Fibroblast of peridontal ligament (primary cell): ENCODE data around the gene S1PR1.
A peak's percentile ranks its signal among the peaks of the same experiment; 100 is the strongest.

Source experiments
- DNase-seq: peaks from one replicate; pipeline ENCODE4 v3.0.0-alpha.2; 2010; ENCODE audit errors: extremely low read depth

The S1PR1 gene

GRCh38 chr1:101245246-101245927, 8.6 kb downstream of the S1PR1 start:
- DNase-seq = no peak

GRCh38 chr1:101247404-101248287, 10.8 kb downstream of the S1PR1 start:
- DNase-seq = no peak

- no peak for DNase-seq
These were observed 13.4 kb downstream of the S1PR1 start for GRCh38 chr1:101250222-101250621.

GRCh38 chr1:101250656-101251272, 13.9 kb downstream of the S1PR1 start:
- DNase-seq = no peak

GRCh38 chr1:101251504-101251903, 14.7 kb downstream of the S1PR1 start:
- DNase-seq = no peak

- peak; percentile 76 for DNase-seq
These were observed 17.3 kb downstream of the S1PR1 start for GRCh38 chr1:101253976-101254674.

- DNase-seq = no peak
These were observed 20.9 kb downstream of the S1PR1 start for GRCh38 chr1:101257500-101258325.

GRCh38 chr1:101259744-101260148, 22.9 kb downstream of the S1PR1 start:
- peak; percentile 78 for DNase-seq

GRCh38 chr1:101260556-101261350, 23.9 kb downstream of the S1PR1 start:
- no peak for DNase-seq

- DNase-seq = no peak
These were observed 24.8 kb downstream of the S1PR1 start for GRCh38 chr1:101261623-101262022.

- DNase-seq = no peak
These were observed 25.2 kb downstream of the S1PR1 start for GRCh38 chr1:101262060-101262459.

GRCh38 chr1:101262630-101263348, 26.0 kb downstream of the S1PR1 start:
- peak; percentile 23 for DNase-seq

- DNase-seq = no peak
These were observed 27.9 kb downstream of the S1PR1 start for GRCh38 chr1:101264697-101265096.

- DNase-seq = no peak
These were observed 28.9 kb downstream of the S1PR1 start for GRCh38 chr1:101265684-101266083.

- DNase-seq = no peak
These were observed 30.3 kb downstream of the S1PR1 start for GRCh38 chr1:101267082-101267481.

- DNase-seq = no peak
These were observed 32.1 kb downstream of the S1PR1 start for GRCh38 chr1:101268893-101269292.

- DNase-seq = no peak
These were observed 38.9 kb downstream of the S1PR1 start for GRCh38 chr1:101275672-101276071.

GRCh38 chr1:101276818-101277217, 40.0 kb downstream of the S1PR1 start:
- DNase-seq = no peak

- DNase-seq = no peak
These were observed 41.4 kb downstream of the S1PR1 start for GRCh38 chr1:101278238-101278637.

- no peak for DNase-seq
These were observed 42.0 kb downstream of the S1PR1 start for GRCh38 chr1:101278845-101279244.
